Measurements from ENCODE around the gene G2E3.

Gene G2E3

DNA sequence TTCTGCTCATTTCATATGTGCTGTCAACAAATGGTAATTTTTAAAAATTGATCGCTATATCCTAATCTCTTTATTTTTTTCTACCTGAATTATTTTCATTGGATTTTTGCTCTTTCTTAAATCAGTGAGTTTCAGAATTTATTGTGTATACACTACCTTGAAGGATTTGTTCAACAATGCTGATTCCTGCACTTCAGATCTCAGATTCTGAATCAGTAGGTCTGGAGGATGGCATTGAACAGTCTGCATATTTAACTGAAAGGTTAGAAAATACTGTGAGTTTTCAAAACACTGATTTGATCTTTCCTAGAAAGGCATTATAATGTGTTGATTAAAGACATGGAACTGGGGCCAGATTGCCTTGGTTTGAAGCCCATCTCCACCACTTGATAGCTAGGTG, 1.6 kb downstream of the G2E3 start:
- DNase-seq (ENCODE audit: low spot score), result no peak
- TF ChIP-seq, protein P1, sequence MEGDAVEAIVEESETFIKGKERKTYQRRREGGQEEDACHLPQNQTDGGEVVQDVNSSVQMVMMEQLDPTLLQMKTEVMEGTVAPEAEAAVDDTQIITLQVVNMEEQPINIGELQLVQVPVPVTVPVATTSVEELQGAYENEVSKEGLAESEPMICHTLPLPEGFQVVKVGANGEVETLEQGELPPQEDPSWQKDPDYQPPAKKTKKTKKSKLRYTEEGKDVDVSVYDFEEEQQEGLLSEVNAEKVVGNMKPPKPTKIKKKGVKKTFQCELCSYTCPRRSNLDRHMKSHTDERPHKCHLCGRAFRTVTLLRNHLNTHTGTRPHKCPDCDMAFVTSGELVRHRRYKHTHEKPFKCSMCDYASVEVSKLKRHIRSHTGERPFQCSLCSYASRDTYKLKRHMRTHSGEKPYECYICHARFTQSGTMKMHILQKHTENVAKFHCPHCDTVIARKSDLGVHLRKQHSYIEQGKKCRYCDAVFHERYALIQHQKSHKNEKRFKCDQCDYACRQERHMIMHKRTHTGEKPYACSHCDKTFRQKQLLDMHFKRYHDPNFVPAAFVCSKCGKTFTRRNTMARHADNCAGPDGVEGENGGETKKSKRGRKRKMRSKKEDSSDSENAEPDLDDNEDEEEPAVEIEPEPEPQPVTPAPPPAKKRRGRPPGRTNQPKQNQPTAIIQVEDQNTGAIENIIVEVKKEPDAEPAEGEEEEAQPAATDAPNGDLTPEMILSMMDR (IDR thresholded peaks at IDR 0.05; ENCODE audit: extremely low read depth, missing control alignments), result no peak

DNA sequence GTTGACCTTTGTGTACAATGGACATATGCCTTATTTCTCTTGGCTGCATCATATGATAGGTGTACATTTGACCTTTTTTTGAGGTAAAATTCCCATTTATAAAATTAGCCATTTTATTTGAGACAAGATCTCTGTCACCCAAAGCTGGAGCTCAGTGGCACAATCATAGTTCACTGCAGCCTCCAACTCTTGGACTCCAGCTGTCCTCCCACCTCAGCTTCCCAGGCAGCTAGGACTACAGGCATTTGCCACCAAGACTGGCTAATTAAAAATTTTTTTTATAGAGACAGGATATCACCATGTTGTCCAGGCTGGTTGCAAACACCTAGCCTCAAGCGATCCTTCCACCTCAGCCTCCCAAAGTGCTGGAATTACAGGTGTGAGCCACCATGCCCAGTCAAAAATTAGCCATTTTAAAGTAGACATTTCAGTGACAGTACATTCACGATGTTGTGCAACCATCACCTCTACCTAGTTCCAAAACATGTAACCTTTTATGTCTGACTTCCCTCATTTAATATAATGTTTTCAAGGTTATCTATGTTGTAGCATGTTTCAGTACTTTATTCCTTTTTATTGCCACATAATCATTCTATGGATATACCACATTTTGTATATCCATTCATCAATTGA, 5.4 kb downstream of the G2E3 start:
- no peak for DNase-seq (ENCODE audit: low spot score)
- TF ChIP-seq, protein P1 (IDR thresholded peaks at IDR 0.05; ENCODE audit: extremely low read depth, missing control alignments), result no peak

DNA sequence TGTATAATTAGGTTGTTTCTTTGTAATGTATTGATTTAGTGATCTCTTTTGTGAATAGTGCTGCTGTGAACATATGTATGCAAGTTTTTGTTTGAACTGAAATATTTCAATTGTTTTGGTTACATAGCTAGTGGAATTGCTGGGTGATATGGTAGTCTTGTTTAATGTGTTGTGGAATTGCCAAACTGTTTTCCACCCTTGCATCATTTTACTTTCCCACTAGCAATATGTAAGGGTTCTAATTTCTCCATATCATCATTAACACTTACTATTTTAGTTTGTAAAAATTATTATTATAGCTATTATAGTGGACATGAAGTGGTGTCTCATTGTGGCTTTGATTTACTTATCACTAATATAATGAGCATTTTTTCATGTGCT, 5.9 kb downstream of the G2E3 start:
- TF ChIP-seq, protein P1 (IDR thresholded peaks at IDR 0.05; ENCODE audit: extremely low read depth, missing control alignments), result no peak
- DNase-seq (ENCODE audit: low spot score), result no peak

DNA sequence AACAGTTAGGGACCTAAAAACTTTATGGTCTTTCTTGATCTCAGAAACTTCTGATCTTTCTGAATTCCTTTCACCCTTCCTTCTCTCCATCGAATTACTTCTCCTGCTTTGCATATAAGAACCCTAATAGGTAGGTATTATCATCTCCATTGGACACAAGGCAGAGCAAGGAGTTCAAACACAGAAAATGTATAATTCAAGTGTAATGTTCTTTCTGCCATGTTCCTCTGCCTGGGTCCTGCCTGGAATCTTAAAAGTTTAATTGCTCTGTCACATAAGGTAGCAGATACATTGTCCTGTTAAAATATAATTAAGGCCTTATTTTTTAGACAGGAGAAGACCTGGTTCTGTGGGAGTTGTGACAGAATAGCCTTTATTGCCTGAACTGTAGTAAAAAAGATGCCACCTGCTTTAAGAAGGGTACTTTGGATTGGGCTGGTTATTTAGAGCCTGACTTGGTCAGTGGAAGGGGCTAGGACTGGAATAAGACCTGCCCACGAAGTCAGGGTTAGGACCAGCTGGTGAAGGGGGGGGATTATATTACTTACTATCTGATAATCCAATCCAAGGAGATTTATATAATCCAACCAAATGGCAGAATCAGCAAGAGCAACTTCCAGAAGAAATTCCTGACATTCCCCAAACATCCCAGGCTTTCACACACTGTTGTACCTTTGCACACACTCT, 10.4 kb downstream of the G2E3 start:
- DNase-seq (ENCODE audit: low spot score), result no peak
- TF ChIP-seq, protein P1 (IDR thresholded peaks at IDR 0.05; ENCODE audit: extremely low read depth, missing control alignments), result no peak

DNA sequence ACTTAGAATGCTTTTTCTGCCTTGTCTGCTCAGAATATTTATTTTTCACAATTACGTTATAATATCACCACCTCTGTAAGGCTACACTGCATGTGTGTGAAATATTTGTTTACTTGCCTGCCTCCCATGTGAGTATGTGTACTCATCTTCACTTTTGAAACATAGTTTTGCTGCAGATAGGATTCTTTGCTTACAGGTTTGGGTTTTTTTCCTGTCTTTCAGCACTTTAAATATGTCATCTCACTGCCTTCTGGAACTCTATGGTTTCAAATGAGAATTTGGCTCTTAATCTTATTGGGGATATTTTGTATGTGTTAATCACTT, 10.9 kb downstream of the G2E3 start:
- TF ChIP-seq, protein P1 (IDR thresholded peaks at IDR 0.05; ENCODE audit: extremely low read depth, missing control alignments), result no peak
- DNase-seq (ENCODE audit: low spot score), result no peak

DNA sequence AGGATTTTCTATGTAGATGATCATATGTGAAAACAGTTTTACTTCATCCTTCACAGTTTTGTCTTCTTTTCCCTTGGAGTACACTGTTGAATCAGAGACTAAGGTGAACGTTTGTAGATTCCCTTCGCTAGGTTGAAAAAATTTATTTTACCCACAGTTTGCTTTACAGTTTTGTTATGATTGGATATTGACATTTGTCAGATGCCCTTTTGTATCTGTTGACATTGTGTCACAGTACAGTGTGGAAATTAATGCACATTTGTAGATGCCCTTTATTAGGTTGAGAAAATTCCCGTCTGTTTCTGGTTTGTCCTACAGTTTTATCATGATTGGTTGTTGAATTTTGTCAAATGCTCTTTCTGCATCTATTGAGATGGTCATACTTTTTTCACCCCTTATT, 13.3 kb downstream of the G2E3 start:
- TF ChIP-seq, protein P1 (IDR thresholded peaks at IDR 0.05; ENCODE audit: extremely low read depth, missing control alignments), result no peak
- no peak for DNase-seq (ENCODE audit: low spot score)

DNA sequence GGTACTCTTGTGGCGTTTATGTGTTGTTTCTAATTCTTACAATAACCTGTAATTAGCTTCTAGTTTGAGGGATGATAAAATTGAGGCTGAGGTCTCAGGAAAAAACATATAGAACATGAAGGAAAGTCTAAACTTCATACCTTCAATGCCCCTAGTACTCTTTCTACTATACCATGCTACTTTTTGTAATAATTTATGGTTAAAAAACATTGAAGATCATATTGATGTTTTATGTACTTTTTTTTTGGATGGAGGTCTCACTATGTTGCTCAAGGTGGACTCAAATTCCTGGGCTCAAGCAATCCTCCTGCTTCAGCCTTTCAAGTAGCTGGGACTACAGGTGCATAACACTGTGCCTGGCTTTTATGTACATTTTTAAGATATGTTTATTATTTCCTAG, 13.8 kb downstream of the G2E3 start:
- TF ChIP-seq, protein P1 (IDR thresholded peaks at IDR 0.05; ENCODE audit: extremely low read depth, missing control alignments), result no peak
- no peak for DNase-seq (ENCODE audit: low spot score)

Data from GM20000 (cell line).